Endothelial cell (in vitro differentiated cells): ENCODE data around the gene A1BG. TPM values are rescaled to one million over a fixed set of nuclear protein-coding genes. Genes with fewer than 3 reads are reported as not detected.

Source experiments
- DNase-seq: peaks from one replicate; pipeline ENCODE4 v3.0.0; 2021; ENCODE audit warnings: low spot score
- H3K27ac Mint-ChIP-seq: one replicate; pipeline ENCODE4 v1.8.0; 2021; ENCODE audit warnings: mixed read lengths, inconsistent platforms; ENCODE audit not compliant: unreplicated experiment
- H3K27me3 Mint-ChIP-seq: one replicate; pipeline ENCODE4 v1.8.0; 2021; ENCODE audit warnings: mild to moderate bottlenecking, moderate library complexity, mixed read lengths, inconsistent platforms; ENCODE audit not compliant: unreplicated experiment
- H3K36me3 Mint-ChIP-seq: one replicate; pipeline ENCODE4 v1.8.0; 2021; ENCODE audit warnings: mild to moderate bottlenecking, low read depth, mixed read lengths, inconsistent platforms; ENCODE audit not compliant: unreplicated experiment
- H3K4me1 Mint-ChIP-seq: one replicate; pipeline ENCODE4 v1.8.0; 2021; ENCODE audit warnings: mild to moderate bottlenecking, mixed read lengths, inconsistent platforms; ENCODE audit not compliant: unreplicated experiment
- H3K4me3 Mint-ChIP-seq: one replicate; pipeline ENCODE4 v1.8.0; 2021; ENCODE audit warnings: mild to moderate bottlenecking, mixed read lengths, inconsistent platforms; ENCODE audit not compliant: unreplicated experiment
- H3K9me3 Mint-ChIP-seq: one replicate; pipeline ENCODE4 v1.8.0; 2021; ENCODE audit warnings: mixed read lengths, inconsistent platforms; ENCODE audit not compliant: unreplicated experiment
- total RNA-seq: library from RNA; stranded (reverse); fragmentation: NEBNext Ultra II Directional; extraction: Animal tissue kit (Norgen Biotek cat#: 25700); gene quantifications from one replicate; pipeline ENCODE4 v1.2.1, GENCODE V29; 2021; ENCODE audit not compliant: unreplicated experiment
- TF ChIP-seq, protein P1 (sequence below): fragments of 200-600 bp; sonication (generic); IDR thresholded peaks from one replicate; pipeline ENCODE4 v1.5.0; 2021; ENCODE audit warnings: antibody characterized with exemption; ENCODE audit not compliant: unreplicated experiment

Gene A1BG
- total RNA-seq, 1 donor from 2014 or later: 41.9 TPM

- DNase-seq: no peak
- H3K36me3 Mint-ChIP-seq: peaks cover 22% of the 10 kb centered on the region
- H3K9me3 Mint-ChIP-seq: no peaks in the 10 kb centered on the region
- H3K4me3 Mint-ChIP-seq: peak overlapping the region; percentile 97
- peaks cover 6% of the 10 kb centered on the region for H3K27me3 Mint-ChIP-seq
- H3K27ac Mint-ChIP-seq: peak overlapping the region; percentile 81
- TF ChIP-seq, protein P1, sequence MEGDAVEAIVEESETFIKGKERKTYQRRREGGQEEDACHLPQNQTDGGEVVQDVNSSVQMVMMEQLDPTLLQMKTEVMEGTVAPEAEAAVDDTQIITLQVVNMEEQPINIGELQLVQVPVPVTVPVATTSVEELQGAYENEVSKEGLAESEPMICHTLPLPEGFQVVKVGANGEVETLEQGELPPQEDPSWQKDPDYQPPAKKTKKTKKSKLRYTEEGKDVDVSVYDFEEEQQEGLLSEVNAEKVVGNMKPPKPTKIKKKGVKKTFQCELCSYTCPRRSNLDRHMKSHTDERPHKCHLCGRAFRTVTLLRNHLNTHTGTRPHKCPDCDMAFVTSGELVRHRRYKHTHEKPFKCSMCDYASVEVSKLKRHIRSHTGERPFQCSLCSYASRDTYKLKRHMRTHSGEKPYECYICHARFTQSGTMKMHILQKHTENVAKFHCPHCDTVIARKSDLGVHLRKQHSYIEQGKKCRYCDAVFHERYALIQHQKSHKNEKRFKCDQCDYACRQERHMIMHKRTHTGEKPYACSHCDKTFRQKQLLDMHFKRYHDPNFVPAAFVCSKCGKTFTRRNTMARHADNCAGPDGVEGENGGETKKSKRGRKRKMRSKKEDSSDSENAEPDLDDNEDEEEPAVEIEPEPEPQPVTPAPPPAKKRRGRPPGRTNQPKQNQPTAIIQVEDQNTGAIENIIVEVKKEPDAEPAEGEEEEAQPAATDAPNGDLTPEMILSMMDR: no peak
- H3K4me1 Mint-ChIP-seq: peaks cover 20% of the 10 kb centered on the region
These were observed 32.7 kb upstream of the A1BG start for GRCh38 chr19:58385891-58386575.

- Mint-ChIP-seq H3K27ac (peak overlapping the region; percentile 24), H3K27me3 (peaks cover 6% of the 10 kb centered on the region), H3K4me3 (peak overlapping the region; percentile 97), H3K9me3 (no peaks in the 10 kb centered on the region), H3K36me3 (peaks cover 18% of the 10 kb centered on the region), H3K4me1 (peaks cover 20% of the 10 kb centered on the region)
- TF ChIP-seq, protein P1: no peak
- DNase-seq: no peak
These were observed 32.1 kb upstream of the A1BG start for GRCh38 chr19:58385313-58385890.

- DNase-seq: no peak
- TF ChIP-seq, protein P1: no peak
- Mint-ChIP-seq H3K9me3 (no peaks in the 10 kb centered on the region), H3K27me3 (peaks cover 9% of the 10 kb centered on the region), H3K36me3 (peaks cover 16% of the 10 kb centered on the region), H3K27ac (no peak overlapping the region), H3K4me3 (no peak overlapping the region), H3K4me1 (peaks cover 28% of the 10 kb centered on the region)
These were observed 29.8 kb upstream of the A1BG start for GRCh38 chr19:58382997-58383603.

- Mint-ChIP-seq H3K27ac (peak overlapping the region; percentile 78), H3K36me3 (peaks cover 8% of the 10 kb centered on the region), H3K4me3 (peak overlapping the region; percentile 88), H3K9me3 (no peaks in the 10 kb centered on the region), H3K4me1 (peaks cover 15% of the 10 kb centered on the region), H3K27me3 (peaks cover 8% of the 10 kb centered on the region)
- DNase-seq: no peak
- TF ChIP-seq, protein P1: no peak
These were observed 28.3 kb upstream of the A1BG start for GRCh38 chr19:58381460-58382212.
